ENCODE measurements around the gene FHIT. TPM values are rescaled to one million over a fixed set of nuclear protein-coding genes. Genes with fewer than 3 reads are reported as not detected.

Gene FHIT
- polyA plus RNA-seq, 1 of the 3 experiments (the other 2 are of a cell fraction) = 0.41 TPM

DNA sequence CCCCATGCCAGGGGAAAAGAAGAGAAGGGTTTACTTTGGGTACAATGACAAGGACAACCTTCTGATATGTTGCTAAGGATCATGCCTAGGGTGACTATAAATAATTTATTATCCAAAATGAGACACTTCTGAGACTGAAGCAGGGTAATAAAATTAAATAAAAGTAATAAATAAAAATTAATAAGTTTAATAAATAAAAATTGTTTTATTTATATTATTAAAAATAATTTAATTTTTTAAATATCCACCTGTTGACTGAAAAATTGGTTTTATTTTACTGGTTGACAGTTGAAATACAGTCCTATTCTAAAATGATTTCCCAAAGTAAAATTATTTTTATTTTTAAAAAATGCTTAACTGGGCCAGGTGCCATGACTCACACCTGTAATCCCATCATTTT, 102.0 kb downstream of the FHIT start (continued):
- no peak for TF ChIP-seq SMC3 (IDR thresholded peaks at IDR 0.05; ENCODE audit: low read depth, low read length)
- no peak for TF ChIP-seq FOXJ3 (CRISPR knock-in tag; IDR thresholded peaks at IDR 0.05)
- no peak for TF ChIP-seq NFIC (IDR thresholded peaks at IDR 0.05; ENCODE audit: borderline replicate concordance)
- no peak for TF ChIP-seq FOXM1 (IDR thresholded peaks at IDR 0.05; ENCODE audit: low read depth)
- TF ChIP-seq, protein P1, sequence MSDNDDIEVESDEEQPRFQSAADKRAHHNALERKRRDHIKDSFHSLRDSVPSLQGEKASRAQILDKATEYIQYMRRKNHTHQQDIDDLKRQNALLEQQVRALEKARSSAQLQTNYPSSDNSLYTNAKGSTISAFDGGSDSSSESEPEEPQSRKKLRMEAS (IDR thresholded peaks at IDR 0.05; ENCODE audit: low read depth) = no peak

DNA sequence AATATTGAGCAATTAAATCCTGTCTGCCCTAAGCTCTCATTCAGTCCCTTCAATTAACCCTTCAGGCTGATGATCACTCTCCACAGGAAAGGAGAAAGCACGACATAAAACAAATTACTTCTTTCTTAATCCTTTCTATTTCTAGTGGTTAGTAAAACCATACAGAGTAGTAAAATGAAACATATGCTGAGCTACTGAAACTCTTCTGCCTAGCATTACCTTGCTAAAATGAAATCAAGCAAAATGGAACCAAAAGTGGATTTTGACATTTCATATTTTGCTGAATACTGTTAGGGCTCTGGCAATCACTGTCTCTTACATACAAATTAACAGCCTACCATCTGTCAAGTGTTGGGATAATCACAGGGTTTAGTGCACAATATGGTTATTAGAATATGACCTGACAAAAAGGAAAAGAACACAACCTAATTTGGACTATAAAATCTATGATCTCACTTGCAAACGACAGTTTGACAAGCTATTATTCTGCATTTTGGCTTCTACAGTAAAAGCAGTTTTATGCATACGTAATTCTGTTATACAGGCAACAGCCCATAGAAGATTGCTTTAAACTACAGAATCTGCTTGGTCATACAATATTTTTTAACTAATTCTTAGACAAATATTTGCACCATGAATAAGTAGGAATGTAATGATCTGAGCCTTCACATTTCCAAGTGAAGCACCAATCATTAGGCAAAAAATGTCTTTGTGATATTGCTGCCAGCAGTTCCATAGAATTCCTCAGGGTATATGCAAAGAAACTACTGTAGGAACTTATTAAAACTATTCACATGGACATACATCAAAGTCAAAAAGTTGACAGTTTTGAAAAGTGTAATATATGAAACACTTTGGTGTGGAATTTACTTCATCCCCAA, 105.0 kb downstream of the FHIT start:
- H3K4me1 ChIP-seq (ENCODE audit: control insufficient read depth in 1 of 2, insufficient read depth in 2 of 2, low read depth in 1 of 2, low read length in 1 of 2) = no peaks in the 10 kb centered on the region
- no peaks in the 10 kb centered on the region for H3K79me2 ChIP-seq (ENCODE audit: insufficient read depth)
- ChIA-PET POLR2A (no interaction called here), CTCF (no interaction called here)
- H3K4me3 ChIP-seq (ENCODE audit: low read depth in 2 of 2, low read length in 1 of 2) = no peak overlapping the region
- no peak overlapping the region for H3K27ac ChIP-seq (ENCODE audit: low read depth in 2 of 2, low read length in 1 of 2)
- H3K27me3 ChIP-seq (ENCODE audit: insufficient read depth) = no peaks in the 10 kb centered on the region
- no peak for DNase-seq
- H3F3A ChIP-seq (replicated peaks; ENCODE audit: insufficient read depth) = no peaks in the 10 kb centered on the region
- H3K9me3 ChIP-seq = no peaks in the 10 kb centered on the region
- no peak overlapping the region for H3K9ac ChIP-seq
- H3K36me3 ChIP-seq (replicated peaks in 1 of 2; ENCODE audit: control insufficient read depth in 1 of 2, insufficient read depth in 2 of 2, low read length in 1 of 2) = no peaks in the 10 kb centered on the region
- TF ChIP-seq MEF2A (IDR thresholded peaks at IDR 0.05; ENCODE audit: borderline replicate concordance, low read depth) = no peak
- TF ChIP-seq PBX3 (IDR thresholded peaks at IDR 0.05) = no peak
- no peak for TF ChIP-seq NFIC (IDR thresholded peaks at IDR 0.05; ENCODE audit: borderline replicate concordance)
- no peak for TF ChIP-seq SMC3 (IDR thresholded peaks at IDR 0.05; ENCODE audit: low read depth, low read length)
- WGBS (ENCODE audit: low lambda C conversion rate) = 54% methylated on average over 3 of the region's 3 CpGs
- H3K9me2 ChIP-seq = no peaks in the 10 kb centered on the region
- no peak overlapping the region for H2AFZ ChIP-seq (ENCODE audit: low read depth)
- no peaks in the 10 kb centered on the region for H4K20me1 ChIP-seq (ENCODE audit: insufficient read depth)
- H3K4me2 ChIP-seq = no peak overlapping the region

DNA sequence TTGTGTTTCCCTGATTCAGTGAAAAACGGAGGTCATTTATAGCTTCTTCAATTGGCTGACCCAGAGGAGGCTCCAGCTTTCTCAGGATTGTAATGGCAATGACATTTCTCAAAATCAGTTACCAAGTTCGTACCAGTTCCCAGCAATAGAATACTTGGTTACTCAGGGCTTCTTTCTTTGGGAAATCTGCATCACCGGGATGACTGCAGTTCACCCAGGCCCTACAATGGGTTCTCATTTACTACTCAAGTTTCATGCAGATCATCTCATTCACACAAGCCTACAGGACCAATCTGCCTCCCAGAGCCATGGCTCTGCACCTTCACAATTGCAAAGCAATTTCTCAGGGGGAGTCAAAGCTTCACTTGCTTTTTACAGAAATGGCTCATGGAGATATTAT, 109.6 kb downstream of the FHIT start:
- POLR2A ChIA-PET = no interaction called here
- CTCF ChIA-PET = no interaction called here
- no peaks in the 10 kb centered on the region for H3K36me3 ChIP-seq (replicated peaks in 1 of 2; ENCODE audit: control insufficient read depth in 1 of 2, insufficient read depth in 2 of 2, low read length in 1 of 2)

More for the DNA sequence above, 109.6 kb downstream of the FHIT start:
- Histone ChIP-seq H2AFZ (ENCODE audit: low read depth) (no peak overlapping the region), H3K27ac (ENCODE audit: low read depth in 2 of 2, low read length in 1 of 2) (no peak overlapping the region), H3F3A (replicated peaks; ENCODE audit: insufficient read depth) (no peaks in the 10 kb centered on the region), H3K9ac (no peak overlapping the region), H3K4me2 (no peak overlapping the region), H3K9me3 (no peaks in the 10 kb centered on the region), H3K79me2 (ENCODE audit: insufficient read depth) (no peaks in the 10 kb centered on the region), H4K20me1 (ENCODE audit: insufficient read depth) (no peaks in the 10 kb centered on the region), H3K4me3 (ENCODE audit: low read depth in 2 of 2, low read length in 1 of 2) (no peak overlapping the region), H3K9me2 (no peaks in the 10 kb centered on the region), H3K27me3 (ENCODE audit: insufficient read depth) (no peaks in the 10 kb centered on the region; the same call in 1 of the 2 replicates), H3K4me1 (ENCODE audit: control insufficient read depth in 1 of 2, insufficient read depth in 2 of 2, low read depth in 1 of 2, low read length in 1 of 2) (no peaks in the 10 kb centered on the region; a peak in 1 of 4 replicates)
- WGBS (ENCODE audit: low lambda C conversion rate) = 38% methylated on average over 3 of the region's 3 CpGs
- TF ChIP-seq MEF2A (IDR thresholded peaks at IDR 0.05; ENCODE audit: borderline replicate concordance, low read depth) (no peak), EP300 (IDR thresholded peaks at IDR 0.05; ENCODE audit: borderline replicate concordance in 1 of 2, low read depth in 1 of 2, low read length in 1 of 2) (no peak), RXRA (IDR thresholded peaks at IDR 0.05; ENCODE audit: borderline replicate concordance, low read depth) (no peak), FOXM1 (IDR thresholded peaks at IDR 0.05; ENCODE audit: low read depth) (no peak), PBX3 (IDR thresholded peaks at IDR 0.05) (no peak)
- no peak for DNase-seq
